Measurements from ENCODE around the gene GPAT2.
"Not testable (repeated sequence)": the region's sequence is repeated elsewhere in the genome, so short reads cannot be mapped to it uniquely, and the experiment has no call there.

The GPAT2 gene

GRCh38 chr2:95992520-95993272 is 42.0 kb downstream of the GPAT2 start:
- in situ Hi-C loops (cut with MboI; ENCODE audit: low pct_unique_long_range_greater_than_20kb, low sequenced_read_pairs), result not testable (repeated sequence)
- peak; percentile 73 for DNase-seq

GRCh38 chr2:95992102-95992501 is 42.6 kb downstream of the GPAT2 start:
- DNase-seq; in situ Hi-C loops (cut with MboI; ENCODE audit: low pct_unique_long_range_greater_than_20kb, low sequenced_read_pairs): not testable (repeated sequence)

- in situ Hi-C loops (cut with MboI; ENCODE audit: low pct_unique_long_range_greater_than_20kb, low sequenced_read_pairs), result not testable (repeated sequence)
- peak; percentile 64 for DNase-seq
Observed at GRCh38 chr2:95991351-95992094, 43.2 kb downstream of the GPAT2 start, which contains the start of gene ANKRD36C. Gene ANKRD36C, minus strand, starts transcription at chr2:95991824. Its CDS starts 116 bp downstream, at chr2:95991708.

GRCh38 chr2:95990884-95991283 is 43.8 kb downstream of the GPAT2 start:
- DNase-seq; in situ Hi-C loops (cut with MboI; ENCODE audit: low pct_unique_long_range_greater_than_20kb, low sequenced_read_pairs): not testable (repeated sequence)

Measured in KBM-7 (cell line).